H1 (cell line): ENCODE data around the gene MARCHF3. TPM values are rescaled to one million over a fixed set of nuclear protein-coding genes. Genes with fewer than 3 reads are reported as not detected.

Experiments
- CTCF ChIA-PET: fragments of 300-600 bp; sonication (Branson Sonifier 250); formaldehyde crosslinking; loops from one replicate; lab custom pipeline; 2021; ENCODE audit not compliant: partially characterized antibody; lab: Charles Lee
- POLR2A ChIA-PET: fragments of 300-600 bp; sonication (Branson Sonifier 250); formaldehyde crosslinking; loops from one replicate; lab custom pipeline; 2021; ENCODE audit warnings: inconsistent platforms; ENCODE audit not compliant: partially characterized antibody; lab: Charles Lee
- DNase-seq, 2 experiments: peaks; one replicate each; pipeline versions ENCODE4 v3.0.0 to v3.0.0-alpha.2; 2010 to 2022; ENCODE audit warnings: low spot score in 2 of 2, low read depth in 1 of 2, mixed read lengths in 1 of 2
- FAIRE-seq: peaks from 2 replicates; lab custom pipeline; 2011; peaks lifted over from hg19 to GRCh38; lab: Jason Lieb, UNC
- H2AFZ ChIP-seq: 2 replicates; pipeline ENCODE4 v1.8.1; 2012; ENCODE audit warnings: low read length, inconsistent platforms
- H2AK5ac ChIP-seq: 2 replicates; pipeline ENCODE4 v1.6.1; 2013; ENCODE audit warnings: low read depth, low read length
- H2BK120ac ChIP-seq: replicated peaks from 2 replicates; pipeline ENCODE3; 2013; ENCODE audit warnings: low read depth, low read length, inconsistent platforms
- H2BK12ac ChIP-seq: 2 replicates; pipeline ENCODE4 v1.6.1; 2013; ENCODE audit warnings: low read depth, low read length
- H2BK15ac ChIP-seq: 2 replicates; pipeline ENCODE4 v1.6.1; 2013; ENCODE audit warnings: low read length
- H2BK20ac ChIP-seq: 2 replicates; pipeline ENCODE4 v1.6.1; 2013; ENCODE audit warnings: low read length
- H2BK5ac ChIP-seq: 2 replicates; pipeline ENCODE4 v1.6.1; 2013; ENCODE audit warnings: low read depth, low read length
- H3K14ac ChIP-seq: 2 replicates; pipeline ENCODE4 v1.6.1; 2013; ENCODE audit warnings: inconsistent platforms; ENCODE audit not compliant: insufficient read length
- H3K18ac ChIP-seq: 2 replicates; pipeline ENCODE4 v1.6.1; 2013; ENCODE audit warnings: low read length; ENCODE audit errors: extremely low read depth
- H3K23ac ChIP-seq: 2 replicates; pipeline ENCODE4 v1.6.1; 2013; ENCODE audit warnings: inconsistent platforms; ENCODE audit not compliant: insufficient read length
- H3K23me2 ChIP-seq: 2 replicates; pipeline ENCODE4 v1.6.1; 2013; ENCODE audit warnings: low read depth, low read length
- H3K27ac ChIP-seq: 2 replicates; pipeline ENCODE4 v1.6.1; 2011; ENCODE audit warnings: low read depth, low read length, inconsistent platforms
- H3K27me3 ChIP-seq, 4 experiments: replicated peaks in 1 of 4; 1 replicate in 1 of 4; 2 replicates in 3 of 4; pipeline versions ENCODE4 v1.6.1 to v1.8.1; 2011 to 2013; ENCODE audit warnings: low read length in 3 of 4, mild to moderate bottlenecking in 3 of 4, inconsistent platforms in 2 of 4, mixed read lengths in 2 of 4, moderate library complexity in 1 of 4; ENCODE audit not compliant: control insufficient read depth in 3 of 4, insufficient read depth in 3 of 4; ENCODE audit errors: extremely low read depth in 1 of 4
- H3K36me3 ChIP-seq, 4 experiments: 2 replicates each; pipeline versions ENCODE4 v1.6.1 to v1.8.1; 2011 to 2013; ENCODE audit warnings: mild to moderate bottlenecking in 4 of 4, low read length in 3 of 4, moderate library complexity in 2 of 4, control low read depth in 1 of 4, inconsistent platforms in 1 of 4; ENCODE audit not compliant: insufficient read depth in 4 of 4, control insufficient read depth in 2 of 4
- H3K4ac ChIP-seq: replicated peaks from 2 replicates; pipeline ENCODE3; 2013; ENCODE audit warnings: low read length, low read depth, mixed read lengths, inconsistent platforms; ENCODE audit not compliant: insufficient read length
- H3K4me1 ChIP-seq, 4 experiments: replicated peaks in 1 of 4; 1 replicate in 1 of 4; 2 replicates in 3 of 4; pipeline versions ENCODE4 v1.6.1 to v1.8.1; 2011 to 2013; ENCODE audit warnings: low read length in 3 of 4, inconsistent platforms in 2 of 4, mixed read lengths in 1 of 4; ENCODE audit not compliant: insufficient read depth in 4 of 4, control insufficient read depth in 3 of 4
- H3K4me2 ChIP-seq, 2 experiments: 2 replicates each; pipeline versions ENCODE4 v1.6.1 to v1.8.1; 2011 to 2013; ENCODE audit warnings: low read depth in 2 of 2, low read length in 2 of 2, control low read depth in 1 of 2, inconsistent platforms in 1 of 2, mild to moderate bottlenecking in 1 of 2; ENCODE audit not compliant: insufficient read depth in 1 of 2
- H3K4me3 ChIP-seq, 4 experiments: fragments of 200-600, 300-600 bp in 1 of 4; sonication (generic), shearing (Covaris generic), sonication (Bioruptor Twin) in 1 of 4; 2 replicates each; pipeline versions ENCODE4 v1.5.1 to v1.8.1; 2011 to 2016; ENCODE audit warnings: low read length in 4 of 4, low read depth in 3 of 4, control low read depth in 2 of 4, inconsistent platforms in 2 of 4, mild to moderate bottlenecking in 2 of 4, mixed read lengths in 1 of 4, moderate library complexity in 1 of 4; ENCODE audit not compliant: insufficient read depth in 2 of 4; ENCODE audit errors: extremely low read depth in 1 of 4
- H3K56ac ChIP-seq: replicated peaks from 2 replicates; pipeline ENCODE3; 2013; ENCODE audit warnings: low read depth, mild to moderate bottlenecking, mixed read lengths, low read length, inconsistent platforms; ENCODE audit not compliant: insufficient read length
- H3K79me1 ChIP-seq: 2 replicates; pipeline ENCODE4 v1.6.1; 2013; ENCODE audit warnings: low read depth, low read length, control low read depth
- H3K79me2 ChIP-seq, 2 experiments: 2 replicates each; pipeline versions ENCODE4 v1.6.1 to v1.8.1; 2012 to 2013; ENCODE audit warnings: low read length in 2 of 2, mild to moderate bottlenecking in 2 of 2, inconsistent platforms in 1 of 2; ENCODE audit not compliant: insufficient read depth in 2 of 2, control insufficient read depth in 1 of 2
- H3K9ac ChIP-seq, 4 experiments: replicated peaks in 1 of 4; 1 replicate in 1 of 4; 2 replicates in 3 of 4; pipeline versions ENCODE4 v1.6.1 to v1.8.1; 2011 to 2013; ENCODE audit warnings: low read depth in 3 of 4, low read length in 3 of 4, control low read depth in 2 of 4, mild to moderate bottlenecking in 2 of 4, moderate library complexity in 2 of 4, inconsistent platforms in 1 of 4; ENCODE audit errors: extremely low read depth in 1 of 4
- H3K9me3 ChIP-seq, 2 experiments: 2 replicates each; pipeline versions ENCODE4 v1.6.1 to v1.8.1; 2012 to 2013; ENCODE audit warnings: mild to moderate bottlenecking in 2 of 2, moderate library complexity in 2 of 2, control low read depth in 1 of 2, inconsistent platforms in 1 of 2, low read depth in 1 of 2, low read length in 1 of 2, mixed read lengths in 1 of 2; ENCODE audit not compliant: insufficient read depth in 2 of 2
- H4K20me1 ChIP-seq, 2 experiments: replicated peaks in 1 of 2; 2 replicates each; pipeline versions ENCODE3 to v1.8.1; 2011 to 2013; ENCODE audit warnings: inconsistent platforms in 2 of 2, low read length in 2 of 2, mild to moderate bottlenecking in 1 of 2; ENCODE audit not compliant: insufficient read depth in 2 of 2, control insufficient read depth in 1 of 2
- H4K5ac ChIP-seq: 2 replicates; pipeline ENCODE4 v1.6.1; 2013; ENCODE audit warnings: low read length, low read depth, mixed read lengths, inconsistent platforms; ENCODE audit not compliant: insufficient read length
- H4K8ac ChIP-seq: 2 replicates; pipeline ENCODE4 v1.8.0; 2013; ENCODE audit warnings: mild to moderate bottlenecking, moderate library complexity, low read length, inconsistent platforms; ENCODE audit not compliant: insufficient read depth; ENCODE audit errors: extremely low read depth
- H4K91ac ChIP-seq: replicated peaks from 2 replicates; pipeline ENCODE3; 2013; ENCODE audit warnings: low read length, mixed read lengths, inconsistent platforms; ENCODE audit not compliant: insufficient read length
- ASH2L ChIP-seq: fragments of 200-600, 300-600 bp; sonication (generic); IDR thresholded peaks from one replicate; pipeline ENCODE4 v1.7.1; 2017; ENCODE audit warnings: low read length
- CBX8 ChIP-seq: fragments of 300-800, 300-1000 bp; sonication (generic); IDR thresholded peaks from 2 replicates; pipeline ENCODE4 v1.7.1; 2016; ENCODE audit warnings: low read depth, low read length, borderline replicate concordance
- CEBPB ChIP-seq: IDR thresholded peaks from 2 replicates; pipeline ENCODE4 v1.6.1; 2012; ENCODE audit warnings: low read depth, low read length
- CHD1 ChIP-seq: IDR thresholded peaks from 2 replicates; pipeline ENCODE4 v1.6.1; 2012; ENCODE audit warnings: low read depth, low read length, improper control_type of control experiment
- CHD2 ChIP-seq: IDR thresholded peaks from 2 replicates; pipeline ENCODE4 v1.6.1; 2012; ENCODE audit warnings: low read length, improper control_type of control experiment
- GTF2F1 ChIP-seq: IDR thresholded peaks from 2 replicates; pipeline ENCODE4 v1.6.1; 2012; ENCODE audit warnings: low read depth, low read length, improper control_type of control experiment, borderline replicate concordance
- SIX5 ChIP-seq: IDR thresholded peaks from 2 replicates; pipeline ENCODE4 v1.6.1; 2011; ENCODE audit warnings: mild to moderate bottlenecking, low read depth, low read length
- SP1 ChIP-seq: IDR thresholded peaks from 2 replicates; pipeline ENCODE4 v1.6.1; 2011; ENCODE audit warnings: low read depth, low read length
- SP4 ChIP-seq: IDR thresholded peaks from 2 replicates; pipeline ENCODE4 v1.6.1; 2012; ENCODE audit warnings: low read length, inconsistent platforms
- SRF ChIP-seq: IDR thresholded peaks from 2 replicates; pipeline ENCODE4 v1.6.1; 2011; ENCODE audit warnings: mild to moderate bottlenecking, low read depth, low read length, moderate library complexity
- TAF1 ChIP-seq: IDR thresholded peaks from 2 replicates; pipeline ENCODE4 v1.6.1; 2011; ENCODE audit warnings: mild to moderate bottlenecking, low read depth, low read length
- TEAD4 ChIP-seq: IDR thresholded peaks from 2 replicates; pipeline ENCODE4 v1.6.1; 2012; ENCODE audit warnings: low read depth, low read length, inconsistent platforms, mixed read lengths
- YY1 ChIP-seq: IDR thresholded peaks from 2 replicates; pipeline ENCODE4 v1.6.1; 2011; ENCODE audit warnings: low read depth, mild to moderate bottlenecking, low read length
- ZNF274 ChIP-seq: IDR thresholded peaks from 2 replicates; pipeline ENCODE4 v1.7.0; 2012; ENCODE audit warnings: low read length, borderline replicate concordance; ENCODE audit errors: extremely low read depth
- WGBS, 2 experiments: shearing (Covaris generic) in 1 of 2; methylation state at CpG; one replicate each; pipeline versions ENCODE4 v1.1.6 to v1.1.7; 2013 to 2015; ENCODE audit warnings: low lambda C conversion rate in 2 of 2, mixed read lengths in 2 of 2, inconsistent platforms in 1 of 2, low coverage in 1 of 2, missing lambda C conversion rate in 1 of 2; ENCODE audit not compliant: insufficient replicate concordance in 2 of 2, insufficient coverage in 1 of 2, insufficient read length in 1 of 2; ENCODE audit errors: extremely low coverage in 1 of 2, missing lambda C conversion rate in 1 of 2; 5-methylcytosine and 5-hydroxymethylcytosine counted together
- polyA plus RNA-seq, 7 experiments: library from polyadenylated mRNA; depleted of rRNA in 3 of 7; stranded (reverse) in 5 of 7; unstranded in 2 of 7; fragments of >200 nt in 5 of 7; fragments of 200-250 nt in 2 of 7; gene quantifications; 1 replicate in 5 of 7; 2 replicates in 1 of 7; 4 replicates in 1 of 7; pipeline versions ENCODE4 v1.2.1 to v1.2.3, GENCODE V29; 2011 to 2013; ENCODE audit warnings: missing spikeins in 2 of 7, mixed read lengths in 2 of 7
- total RNA-seq: library from RNA; stranded (reverse); fragmentation: NEBNext Ultra II Directional; extraction: Animal tissue kit (Norgen Biotek cat#: 25700); gene quantifications from 2 replicates; pipeline ENCODE4 v1.2.1, GENCODE V29; 2021
- TF ChIP-seq, protein P1 (sequence below): IDR thresholded peaks from 2 replicates; pipeline ENCODE4 v1.6.1; 2011; ENCODE audit warnings: low read length, improper control_type of control experiment

MARCHF3 gene
- total and polyA plus RNA-seq, 2 of the 8 experiments (the other 6 are each of a cell fraction or from before 2014, with no cell fraction given): 12.0 to 16.9 TPM

- Histone ChIP-seq H3K14ac (no peak overlapping the region), H2BK5ac (no peak overlapping the region), H3K23ac (no peak overlapping the region), H2BK12ac (no peak overlapping the region), H2BK120ac (no peak overlapping the region), H4K8ac (no peak overlapping the region), H3K18ac (no peak overlapping the region), H3K4me1 (peaks cover 0 to 11% (median 8%) of the 10 kb centered on the region in 4 experiments), H3K27ac (no peak overlapping the region), H3K56ac (no peak overlapping the region), H3K4ac (no peak overlapping the region), H2AFZ (no peak overlapping the region), H2BK20ac (no peak overlapping the region), H3K4me2 (no peak overlapping the region), H3K79me2 (no peaks in the 10 kb centered on the region), H4K5ac (no peak overlapping the region), H3K9me3 (no peaks in the 10 kb centered on the region; a peak in 1 of 4 replicates), H3K79me1 (no peaks in the 10 kb centered on the region; the same call in 1 of the 2 replicates), H3K23me2 (no peaks in the 10 kb centered on the region), H2BK15ac (no peak overlapping the region), H4K20me1 (no peaks in the 10 kb centered on the region), H3K4me3 (no peak overlapping the region), H2AK5ac (no peak overlapping the region), H3K27me3 (no peaks in the 10 kb centered on the region), H3K9ac (no peak overlapping the region), H4K91ac (no peak overlapping the region), H3K36me3 (no peaks in the 10 kb centered on the region)
- DNase-seq (no peak), FAIRE-seq (no peak)
- WGBS, 2 experiments: 88% methylated on average over 9 of the region's 9 CpGs; no CpG with 5 or more reads in 1 of the 2 experiments
- CTCF ChIA-PET: no interaction called here
- POLR2A ChIA-PET: no interaction called here
- TF ChIP-seq ASH2L: no peak
- no peak for TF ChIP-seq YY1
- no peak for TF ChIP-seq TEAD4
- no peak for TF ChIP-seq CBX8
- TF ChIP-seq, protein P1, sequence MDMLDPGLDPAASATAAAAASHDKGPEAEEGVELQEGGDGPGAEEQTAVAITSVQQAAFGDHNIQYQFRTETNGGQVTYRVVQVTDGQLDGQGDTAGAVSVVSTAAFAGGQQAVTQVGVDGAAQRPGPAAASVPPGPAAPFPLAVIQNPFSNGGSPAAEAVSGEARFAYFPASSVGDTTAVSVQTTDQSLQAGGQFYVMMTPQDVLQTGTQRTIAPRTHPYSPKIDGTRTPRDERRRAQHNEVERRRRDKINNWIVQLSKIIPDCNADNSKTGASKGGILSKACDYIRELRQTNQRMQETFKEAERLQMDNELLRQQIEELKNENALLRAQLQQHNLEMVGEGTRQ: no peak
- no peak for TF ChIP-seq SIX5
- TF ChIP-seq SRF: no peak
- no peak for TF ChIP-seq CEBPB
- no peak for TF ChIP-seq CHD1
- TF ChIP-seq ZNF274: no peak
- no peak for TF ChIP-seq SP4
- TF ChIP-seq GTF2F1: no peak
- TF ChIP-seq TAF1: no peak
- no peak for TF ChIP-seq CHD2
- TF ChIP-seq SP1: no peak
Measured at GRCh38 chr5:126924331-126925033, 105.9 kb downstream of the MARCHF3 start.
